GM11168 (cell line): ENCODE measurements around the gene DIDO1.

Source experiments
- in situ Hi-C: fragments of 300-500 bp; cut with MboI; formaldehyde crosslinking; loops from one replicate; pipeline ENCODE4 v1.12.0; 2022; ENCODE audit warnings: low sequenced_read_pairs; ENCODE audit not compliant: unreplicated experiment

The DIDO1 gene

GRCh38 chr20:62951896-62952372, 25.6 kb upstream of the DIDO1 start:
- in situ Hi-C loops: no loop called here

GRCh38 chr20:62951143-62951895, 25.0 kb upstream of the DIDO1 start:
- in situ Hi-C loops: no loop called here

DNA sequence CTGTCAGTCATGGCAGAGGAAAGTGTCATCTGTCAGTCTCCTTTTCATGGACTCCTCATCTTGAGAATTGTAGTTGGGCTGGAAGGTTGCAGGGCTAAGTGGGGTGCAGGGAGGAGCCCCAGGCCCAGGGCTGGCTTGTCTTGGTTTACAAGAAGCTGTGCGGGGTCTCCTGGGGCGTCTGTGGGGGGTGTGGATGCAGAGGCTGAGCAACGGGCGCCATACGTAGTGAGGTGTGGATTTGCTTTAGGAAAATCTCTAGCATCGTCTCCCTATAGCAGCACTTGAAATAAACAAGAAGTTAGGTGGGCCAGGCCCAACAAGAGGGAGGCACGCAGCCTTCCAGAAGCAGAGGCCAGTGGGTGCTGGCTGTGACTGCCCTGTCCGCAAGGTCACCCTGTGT, 24.4 kb upstream of the DIDO1 start:
- in situ Hi-C loops: no loop called here

- in situ Hi-C loops: no loop called here
Measured at GRCh38 chr20:62949962-62950361, 23.7 kb upstream of the DIDO1 start.

GRCh38 chr20:62949153-62949821, 23.0 kb upstream of the DIDO1 start:
- in situ Hi-C loops: no loop called here

GRCh38 chr20:62947532-62948300, 21.4 kb upstream of the DIDO1 start:
- in situ Hi-C loops: no loop called here

DNA sequence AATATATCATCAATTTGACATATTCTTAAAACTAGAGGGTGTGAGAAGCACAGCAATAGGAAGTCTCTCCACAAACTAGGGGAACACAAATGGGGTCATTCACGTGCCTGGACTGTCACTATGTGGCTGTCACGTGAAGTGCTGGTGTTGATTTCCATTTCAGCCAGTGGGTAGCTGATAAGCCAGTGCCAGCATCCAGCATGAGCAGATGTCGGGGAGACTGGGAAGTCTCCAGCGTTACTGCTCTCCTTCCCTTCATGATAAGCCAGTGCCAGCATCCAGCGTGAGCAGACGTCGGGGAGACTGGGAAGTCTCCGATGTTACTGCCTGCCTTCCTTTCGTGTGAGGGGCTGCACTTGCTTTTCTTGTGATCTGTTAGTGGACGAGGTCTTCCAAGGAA, 20.6 kb upstream of the DIDO1 start:
- in situ Hi-C loops: no loop called here

DNA sequence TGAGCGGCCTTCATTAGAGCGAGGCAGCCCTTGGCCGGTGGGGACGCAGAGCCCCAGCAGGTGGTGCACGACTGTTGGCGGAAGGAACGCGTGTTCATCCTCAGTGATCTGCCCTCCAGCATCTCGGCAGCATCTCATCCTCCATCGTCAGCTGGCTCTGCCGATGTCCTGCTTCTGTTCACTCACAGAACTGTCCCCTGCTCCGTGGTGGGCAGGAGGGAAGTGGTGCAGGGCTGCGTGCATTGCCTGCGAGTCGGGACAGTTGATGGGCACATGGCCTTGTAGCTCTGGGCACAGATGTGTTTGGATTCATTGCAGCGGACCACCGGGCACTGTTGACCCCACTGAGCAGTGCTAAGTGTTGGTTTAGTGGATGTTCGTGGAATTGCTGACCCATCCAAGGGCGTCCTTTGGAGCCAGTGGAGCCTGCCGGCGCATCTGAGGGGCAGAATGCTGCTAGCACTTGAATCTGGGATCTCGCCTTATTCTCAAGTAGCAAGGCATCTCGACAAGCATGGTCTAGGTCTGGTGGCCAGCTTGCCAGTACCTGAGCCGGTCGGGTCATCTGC, 19.6 kb upstream of the DIDO1 start:
- in situ Hi-C loops: no loop called here

- in situ Hi-C loops: no loop called here
Measured at GRCh38 chr20:62944746-62945145, 18.4 kb upstream of the DIDO1 start.

- in situ Hi-C loops: no loop called here
Measured at GRCh38 chr20:62944184-62944583, 17.9 kb upstream of the DIDO1 start.

GRCh38 chr20:62943396-62943795, 17.1 kb upstream of the DIDO1 start:
- in situ Hi-C loops: no loop called here

- in situ Hi-C loops: no loop called here
Measured at GRCh38 chr20:62942456-62942855, 16.2 kb upstream of the DIDO1 start.

DNA sequence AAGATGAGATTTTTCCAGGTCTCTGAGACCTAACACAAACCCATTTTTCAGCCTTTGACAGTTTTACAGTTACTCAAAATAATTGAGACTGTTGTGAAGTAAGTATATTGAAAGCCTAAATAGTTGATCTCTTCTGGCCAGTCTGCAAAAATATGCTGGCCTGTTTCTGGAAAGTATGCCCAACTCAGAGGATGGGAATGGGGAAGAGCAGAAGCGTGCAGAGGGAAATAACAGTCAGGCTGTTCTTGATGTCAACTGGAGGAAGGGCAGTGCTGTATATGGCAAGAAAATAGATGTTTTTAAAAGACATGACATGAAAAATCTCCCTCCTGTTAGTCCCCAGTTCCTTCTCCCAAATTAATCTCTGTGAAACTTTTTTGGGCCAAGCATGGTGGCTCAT, 15.5 kb upstream of the DIDO1 start:
- in situ Hi-C loops: no loop called here

GRCh38 chr20:62940875-62941274, 14.6 kb upstream of the DIDO1 start:
- in situ Hi-C loops: no loop called here

GRCh38 chr20:62938105-62938888, 12.0 kb upstream of the DIDO1 start, which contains the start of gene GID8:
GID8 (plus strand) TSS chr20:62938147; CDS start chr20:62941503, 3,356 bp downstream.
- in situ Hi-C loops: no loop called here

DNA sequence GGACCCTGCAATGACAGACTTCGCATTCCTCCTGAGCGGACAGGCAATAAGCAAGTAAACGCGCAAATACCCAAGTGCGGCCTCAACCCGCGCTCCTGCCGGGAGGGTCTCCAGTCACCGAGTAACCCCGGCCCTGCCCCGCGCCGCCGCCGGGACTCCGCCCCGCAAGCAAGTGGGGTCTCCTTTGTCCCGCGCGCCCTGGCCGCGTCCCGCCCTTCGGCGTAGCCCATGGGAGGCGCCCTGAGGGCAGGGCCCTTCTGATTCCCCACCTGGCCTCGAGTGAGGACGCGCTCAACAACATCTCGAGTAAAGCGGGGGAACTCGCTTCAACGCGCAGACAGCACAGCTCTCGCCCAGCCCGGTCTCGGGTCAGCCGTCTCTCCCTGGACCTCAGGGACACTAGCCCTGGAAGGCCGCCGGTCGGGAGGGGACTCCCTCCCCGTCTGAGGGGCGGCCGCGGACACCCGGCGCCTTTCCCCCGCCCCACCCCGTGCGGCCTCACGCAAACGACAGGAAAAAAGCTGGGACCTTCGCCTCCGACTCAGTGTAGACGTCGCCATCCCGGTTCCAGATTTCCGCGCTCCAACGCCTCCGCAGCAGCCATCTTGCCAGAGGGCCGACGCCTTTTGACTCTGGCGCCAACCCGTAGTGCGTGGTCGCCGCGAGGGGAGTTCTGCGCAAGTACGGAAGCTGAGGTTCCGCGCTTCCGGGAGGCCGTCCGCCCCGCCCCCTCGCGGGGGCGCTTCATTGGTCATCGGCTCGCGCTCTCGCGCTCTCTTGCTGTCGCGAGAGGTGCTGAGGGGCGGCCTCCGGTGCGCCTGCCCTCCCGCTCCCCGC, 11.2 kb upstream of the DIDO1 start:
- in situ Hi-C loops: no loop called here

DNA sequence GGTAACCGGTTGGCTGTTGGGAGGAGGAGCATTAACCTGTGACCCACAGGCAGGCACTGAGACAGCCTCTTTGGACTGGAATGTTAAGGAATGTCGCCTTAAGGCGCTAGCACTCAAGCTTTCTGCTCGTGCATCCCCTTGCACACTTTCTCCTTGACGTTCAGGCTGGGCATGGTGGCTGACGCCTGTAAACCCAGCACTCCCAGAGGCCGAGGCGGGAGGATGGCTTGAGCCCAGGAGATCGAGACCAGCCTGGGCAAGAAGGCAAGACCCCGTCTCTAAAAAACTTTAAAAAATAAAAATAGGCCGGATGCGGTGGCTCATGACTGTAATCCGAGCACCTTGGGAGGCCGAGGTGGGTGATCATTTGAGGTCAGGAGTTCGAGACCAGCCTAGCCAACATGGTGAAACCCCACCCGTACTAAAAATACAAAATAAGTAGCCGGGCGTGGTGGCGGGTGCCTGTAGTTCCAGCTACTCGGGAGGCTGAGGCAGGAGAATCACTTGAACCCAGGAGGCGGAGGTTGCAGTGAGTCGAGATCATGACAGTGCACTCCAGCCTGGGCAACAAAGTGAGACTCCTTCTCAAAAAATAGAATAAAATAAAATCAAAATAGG, 9.8 kb upstream of the DIDO1 start:
- in situ Hi-C loops: no loop called here

DNA sequence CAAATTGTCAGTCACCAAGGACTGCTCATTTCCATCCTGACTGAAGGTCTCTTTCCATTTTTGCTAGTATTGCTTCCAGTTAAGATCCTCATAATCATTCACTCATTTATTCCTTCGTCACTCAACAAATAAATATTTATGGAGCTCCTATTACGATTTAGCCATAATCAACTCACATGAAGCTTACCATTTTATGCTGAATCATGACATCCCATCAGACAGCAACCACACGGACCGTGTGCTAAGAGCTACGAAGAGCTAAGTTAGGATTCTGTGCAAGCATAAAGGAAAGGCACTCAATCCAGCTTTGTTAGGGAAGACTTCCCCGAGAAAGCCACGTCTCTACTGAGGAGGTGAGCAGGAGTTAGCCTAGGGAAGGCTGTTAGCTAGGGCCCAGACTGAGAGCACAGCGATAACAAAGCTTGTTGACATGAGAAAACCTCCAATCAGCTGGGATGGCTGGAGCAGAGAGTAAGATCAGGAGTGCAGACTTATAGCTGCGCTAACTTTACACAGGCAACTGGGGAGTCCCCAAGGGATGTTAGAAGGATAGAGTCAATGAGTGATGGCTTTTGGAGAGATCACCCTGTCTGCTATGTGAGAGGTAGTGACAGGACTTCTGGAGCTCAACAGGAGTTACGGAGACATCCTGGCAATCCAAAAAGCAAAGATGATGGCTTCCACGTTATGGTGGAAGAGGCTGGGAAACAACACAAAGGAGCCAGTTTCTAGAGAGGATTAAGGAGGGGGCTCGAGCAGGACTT, 9.1 kb upstream of the DIDO1 start:
- in situ Hi-C loops: no loop called here
